H9 (cell line): ENCODE results near the gene TNFRSF4. TPM values are rescaled to one million over a fixed set of nuclear protein-coding genes. Genes with fewer than 3 reads are reported as not detected.

Source experiments
- DNase-seq: peaks from one replicate; pipeline ENCODE4 v3.0.0-alpha.2; 2017
- H2AFZ ChIP-seq: one replicate; pipeline ENCODE4 v1.6.1; 2013; ENCODE audit warnings: mild to moderate bottlenecking, low read length, control low read depth, moderate library complexity
- H2AK5ac ChIP-seq: 2 replicates; pipeline ENCODE4 v1.6.1; 2013; ENCODE audit warnings: low read length, control low read depth, mixed read lengths; ENCODE audit not compliant: insufficient read length
- H2BK120ac ChIP-seq: one replicate; pipeline ENCODE4 v1.6.1; 2013; ENCODE audit warnings: low read depth, mild to moderate bottlenecking, low read length, control low read depth, inconsistent platforms; ENCODE audit not compliant: poor library complexity, severe bottlenecking
- H2BK12ac ChIP-seq: 2 replicates; pipeline ENCODE4 v1.6.1; 2013; ENCODE audit warnings: low read length, control low read depth, mixed read lengths, low read depth; ENCODE audit not compliant: insufficient read length
- H2BK15ac ChIP-seq: 2 replicates; pipeline ENCODE4 v1.6.1; 2013; ENCODE audit warnings: low read depth, low read length, control low read depth
- H2BK20ac ChIP-seq: one replicate; pipeline ENCODE4 v1.6.1; 2013; ENCODE audit warnings: low read depth, mild to moderate bottlenecking, low read length, control low read depth, inconsistent platforms; ENCODE audit not compliant: poor library complexity, severe bottlenecking
- H2BK5ac ChIP-seq: 2 replicates; pipeline ENCODE4 v1.6.1; 2013; ENCODE audit warnings: low read length, control low read depth, mixed read lengths; ENCODE audit not compliant: insufficient read length
- H3K14ac ChIP-seq: 2 replicates; pipeline ENCODE4 v1.6.1; 2013; ENCODE audit warnings: low read length, control low read depth; ENCODE audit not compliant: insufficient read depth
- H3K18ac ChIP-seq: 2 replicates; pipeline ENCODE4 v1.6.1; 2013; ENCODE audit warnings: low read depth, mild to moderate bottlenecking, mixed read lengths, low read length, control low read depth; ENCODE audit not compliant: insufficient read length
- H3K23ac ChIP-seq: 2 replicates; pipeline ENCODE4 v1.6.1; 2013; ENCODE audit warnings: low read length, control low read depth, mixed read lengths, low read depth; ENCODE audit not compliant: insufficient read length
- H3K23me2 ChIP-seq: 2 replicates; pipeline ENCODE4 v1.6.1; 2013; ENCODE audit warnings: low read depth, mild to moderate bottlenecking, mixed read lengths, low read length, control low read depth; ENCODE audit not compliant: insufficient read length, poor library complexity, severe bottlenecking
- H3K27ac ChIP-seq: 2 replicates; pipeline ENCODE4 v1.5.1; 2013; ENCODE audit warnings: low read length, control low read depth, mixed read lengths, low read depth; ENCODE audit not compliant: insufficient read length
- H3K27me3 ChIP-seq: 2 replicates; pipeline ENCODE4 v1.6.1; 2013; ENCODE audit warnings: low read length, control low read depth, inconsistent platforms; ENCODE audit not compliant: insufficient read depth
- H3K4ac ChIP-seq: 2 replicates; pipeline ENCODE4 v1.6.1; 2013; ENCODE audit warnings: low read depth, mild to moderate bottlenecking, control low read depth, inconsistent platforms, low read length, moderate library complexity
- H3K4me1 ChIP-seq: 2 replicates; pipeline ENCODE4 v1.6.1; 2013; ENCODE audit warnings: low read length, control low read depth, inconsistent platforms; ENCODE audit not compliant: insufficient read depth
- H3K4me2 ChIP-seq: 2 replicates; pipeline ENCODE4 v1.6.1; 2013; ENCODE audit warnings: low read length, control low read depth, mixed read lengths; ENCODE audit not compliant: insufficient read length, insufficient read depth
- H3K56ac ChIP-seq: 2 replicates; pipeline ENCODE4 v1.6.1; 2013; ENCODE audit warnings: low read depth, mild to moderate bottlenecking, mixed read lengths, low read length, control low read depth; ENCODE audit not compliant: insufficient read length
- H3K79me1 ChIP-seq: 2 replicates; pipeline ENCODE4 v1.6.1; 2013; ENCODE audit warnings: low read depth, mild to moderate bottlenecking, moderate library complexity, low read length, control low read depth, inconsistent platforms; ENCODE audit not compliant: insufficient read depth, poor library complexity, severe bottlenecking
- H3K79me2 ChIP-seq: 2 replicates; pipeline ENCODE4 v1.6.1; 2013; ENCODE audit warnings: low read length, control low read depth, inconsistent platforms; ENCODE audit not compliant: insufficient read depth
- H3K9ac ChIP-seq: 2 replicates; pipeline ENCODE4 v1.6.1; 2013; ENCODE audit warnings: low read length, control low read depth, mixed read lengths; ENCODE audit not compliant: insufficient read length; ENCODE audit errors: extremely low read depth
- H3K9me3 ChIP-seq: one replicate; pipeline ENCODE4 v1.6.1; 2013; ENCODE audit warnings: low read depth, low read length, inconsistent platforms; ENCODE audit not compliant: control insufficient read depth
- H3T11ph ChIP-seq: one replicate; pipeline ENCODE4 v1.6.1; 2013; ENCODE audit warnings: mild to moderate bottlenecking, low read length, control low read depth, inconsistent platforms
- H4K20me1 ChIP-seq: one replicate; pipeline ENCODE4 v1.6.1; 2013; ENCODE audit not compliant: control insufficient read depth, insufficient read length, insufficient read depth
- H4K5ac ChIP-seq: 2 replicates; pipeline ENCODE4 v1.6.1; 2013; ENCODE audit warnings: low read depth, mild to moderate bottlenecking, mixed read lengths, low read length, control low read depth; ENCODE audit not compliant: insufficient read length
- H4K8ac ChIP-seq: replicated peaks from 2 replicates; pipeline ENCODE4 v1.6.1; 2013; ENCODE audit warnings: low read length, control low read depth, mixed read lengths, low read depth; ENCODE audit not compliant: insufficient read length
- H4K91ac ChIP-seq: 2 replicates; pipeline ENCODE4 v1.6.1; 2013; ENCODE audit warnings: low read depth, mild to moderate bottlenecking, moderate library complexity, mixed read lengths, low read length, control low read depth; ENCODE audit not compliant: insufficient read length
- H3K27ac Mint-ChIP-seq, 3 experiments: 2 replicates in 2 of 3; 3 replicates in 1 of 3; pipeline ENCODE4 v1.8.0; 2020 to 2021; ENCODE audit warnings: mixed read lengths in 3 of 3, mild to moderate bottlenecking in 1 of 3, moderate library complexity in 1 of 3
- H3K27me3 Mint-ChIP-seq: 2 replicates; pipeline ENCODE4 v1.8.0; 2021; ENCODE audit warnings: low read depth, mild to moderate bottlenecking, moderate library complexity, mixed read lengths
- H3K36me3 Mint-ChIP-seq, 3 experiments: 2 replicates in 2 of 3; 3 replicates in 1 of 3; pipeline ENCODE4 v1.8.0; 2020 to 2021; ENCODE audit warnings: low read depth in 3 of 3, mixed read lengths in 3 of 3; ENCODE audit not compliant: insufficient read depth in 1 of 3
- H3K4me1 Mint-ChIP-seq, 2 experiments: 2 replicates each; pipeline ENCODE4 v1.8.0; 2020; ENCODE audit warnings: mixed read lengths in 2 of 2
- H3K4me3 Mint-ChIP-seq, 2 experiments: 2 replicates in 1 of 2; 3 replicates in 1 of 2; pipeline ENCODE4 v1.8.0; 2020 to 2021; ENCODE audit warnings: mild to moderate bottlenecking in 2 of 2, mixed read lengths in 2 of 2, moderate library complexity in 1 of 2
- H3K9me3 Mint-ChIP-seq, 2 experiments: 2 replicates in 1 of 2; 3 replicates in 1 of 2; pipeline ENCODE4 v1.8.0; 2020; ENCODE audit warnings: mild to moderate bottlenecking in 2 of 2, mixed read lengths in 2 of 2, moderate library complexity in 1 of 2
- WGBS: extraction: QIAGEN DNeasy Blood & Tissue Kit; methylation state at CpG from one replicate; pipeline ENCODE4 v1.1.7; 2013; ENCODE audit warnings: missing lambda C conversion rate, low lambda C conversion rate, mixed read lengths; ENCODE audit not compliant: insufficient read length; ENCODE audit errors: extremely low coverage; 5-methylcytosine and 5-hydroxymethylcytosine counted together
- total RNA-seq: library from RNA; stranded (reverse); gene quantifications from 2 replicates; pipeline ENCODE4 v1.2.1, GENCODE V29; 2021
- TF ChIP-seq, protein P1 (sequence below): fragments of 200-600 bp; sonication (generic); conservative IDR thresholded peaks from 3 replicates; pipeline ENCODE4 v1.8.0; 2021; ENCODE audit warnings: antibody characterized with exemption, mild to moderate bottlenecking

Gene TNFRSF4
- total RNA-seq, 1 experiment from 2014 or later, result 0.24 TPM

- no peak overlapping the region for H3K27ac Mint-ChIP-seq
- H4K20me1 ChIP-seq, result no peaks in the 10 kb centered on the region
- H3K79me2 ChIP-seq, result no peaks in the 10 kb centered on the region
- no peak overlapping the region for H3K56ac ChIP-seq
- no peak overlapping the region for H3K4ac ChIP-seq
- H3K9me3 ChIP-seq, result no peaks in the 10 kb centered on the region
- H2AK5ac ChIP-seq, result no peak overlapping the region
- H3K4me1 Mint-ChIP-seq, result peaks cover 2 to 3% of the 10 kb centered on the region in 2 experiments; a peak in 3 of 4 replicates
- no peak overlapping the region for H3K9ac ChIP-seq
- H3K4me3 Mint-ChIP-seq, result no peak overlapping the region
- H4K91ac ChIP-seq, result no peak overlapping the region
- H2AFZ ChIP-seq, result no peak overlapping the region
- no peaks in the 10 kb centered on the region for H3K79me1 ChIP-seq
- no peak overlapping the region for H2BK5ac ChIP-seq
- H3T11ph ChIP-seq, result no peak overlapping the region
- H2BK15ac ChIP-seq, result no peak overlapping the region
- no peak overlapping the region for H3K27ac ChIP-seq
- H3K14ac ChIP-seq, result no peak overlapping the region
- H2BK120ac ChIP-seq, result no peak overlapping the region
- no CpG with 5 or more reads among the region's 24 CpGs for WGBS
- DNase-seq, result no peak
- H3K27me3 ChIP-seq, result no peaks in the 10 kb centered on the region
- H3K27me3 Mint-ChIP-seq, result peaks cover 4% of the 10 kb centered on the region
- H3K36me3 Mint-ChIP-seq, result peaks cover 5 to 12% (median 11%) of the 10 kb centered on the region in 3 experiments; a peak in 6 of 7 replicates
- no peak overlapping the region for H3K23ac ChIP-seq
- TF ChIP-seq, protein P1, sequence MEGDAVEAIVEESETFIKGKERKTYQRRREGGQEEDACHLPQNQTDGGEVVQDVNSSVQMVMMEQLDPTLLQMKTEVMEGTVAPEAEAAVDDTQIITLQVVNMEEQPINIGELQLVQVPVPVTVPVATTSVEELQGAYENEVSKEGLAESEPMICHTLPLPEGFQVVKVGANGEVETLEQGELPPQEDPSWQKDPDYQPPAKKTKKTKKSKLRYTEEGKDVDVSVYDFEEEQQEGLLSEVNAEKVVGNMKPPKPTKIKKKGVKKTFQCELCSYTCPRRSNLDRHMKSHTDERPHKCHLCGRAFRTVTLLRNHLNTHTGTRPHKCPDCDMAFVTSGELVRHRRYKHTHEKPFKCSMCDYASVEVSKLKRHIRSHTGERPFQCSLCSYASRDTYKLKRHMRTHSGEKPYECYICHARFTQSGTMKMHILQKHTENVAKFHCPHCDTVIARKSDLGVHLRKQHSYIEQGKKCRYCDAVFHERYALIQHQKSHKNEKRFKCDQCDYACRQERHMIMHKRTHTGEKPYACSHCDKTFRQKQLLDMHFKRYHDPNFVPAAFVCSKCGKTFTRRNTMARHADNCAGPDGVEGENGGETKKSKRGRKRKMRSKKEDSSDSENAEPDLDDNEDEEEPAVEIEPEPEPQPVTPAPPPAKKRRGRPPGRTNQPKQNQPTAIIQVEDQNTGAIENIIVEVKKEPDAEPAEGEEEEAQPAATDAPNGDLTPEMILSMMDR, result no peak
- no peaks in the 10 kb centered on the region for H3K23me2 ChIP-seq
- H2BK20ac ChIP-seq, result no peak overlapping the region
- no peak overlapping the region for H3K18ac ChIP-seq
- H3K9me3 Mint-ChIP-seq, result no peaks in the 10 kb centered on the region
- H3K4me1 ChIP-seq, result no peaks in the 10 kb centered on the region
- no peak overlapping the region for H4K5ac ChIP-seq
- H2BK12ac ChIP-seq, result no peak overlapping the region
- H3K4me2 ChIP-seq, result no peak overlapping the region
- no peak overlapping the region for H4K8ac ChIP-seq
Measured at GRCh38 chr1:1212780-1213344, 1.1 kb downstream of the TNFRSF4 start.
